Tongue (tissue), 2 donors: Measurements from ENCODE around the gene FAM180A. TPM values are rescaled to one million over a fixed set of nuclear protein-coding genes. Genes with fewer than 3 reads are reported as not detected.
"Not testable (repeated sequence)": the region's sequence is repeated elsewhere in the genome, so short reads cannot be mapped to it uniquely, and the experiment has no call there.

Experiments used
- DNase-seq: peaks from one replicate; pipeline ENCODE4 v3.0.0-alpha.2; 2015
- total RNA-seq: library from RNA; depleted of rRNA; stranded (reverse); fragments of >200 nt; gene quantifications from one replicate; pipeline ENCODE4 v1.2.3, GENCODE V29; 2014

FAM180A gene
- total RNA-seq, 1 donor from 2014 or later, result 1.4 TPM

- DNase-seq, result no peak
These were observed 6.7 kb downstream of the FAM180A start for GRCh38 chr7:135741905-135742304.

GRCh38 chr7:135740889-135741288 lies 7.7 kb downstream of the FAM180A start:
- no peak for DNase-seq

DNA sequence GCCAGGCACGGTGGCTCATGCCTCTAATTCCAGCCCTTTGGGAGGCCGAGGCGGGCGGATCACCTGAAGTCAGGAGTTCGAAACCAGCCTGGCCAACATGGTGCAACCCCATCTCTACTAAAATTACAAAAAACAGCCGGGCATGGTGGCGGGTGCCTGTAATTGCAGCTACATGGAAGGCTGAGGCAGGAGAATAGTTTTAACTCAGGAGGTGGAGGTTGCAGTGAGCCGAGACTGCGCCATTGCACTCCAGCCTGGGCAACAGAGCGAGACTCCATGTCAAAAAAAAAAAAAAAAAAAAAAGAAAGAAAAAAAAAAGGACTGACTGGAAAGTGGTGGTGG lies 11.3 kb downstream of the FAM180A start:
- not testable (repeated sequence) for DNase-seq

DNA sequence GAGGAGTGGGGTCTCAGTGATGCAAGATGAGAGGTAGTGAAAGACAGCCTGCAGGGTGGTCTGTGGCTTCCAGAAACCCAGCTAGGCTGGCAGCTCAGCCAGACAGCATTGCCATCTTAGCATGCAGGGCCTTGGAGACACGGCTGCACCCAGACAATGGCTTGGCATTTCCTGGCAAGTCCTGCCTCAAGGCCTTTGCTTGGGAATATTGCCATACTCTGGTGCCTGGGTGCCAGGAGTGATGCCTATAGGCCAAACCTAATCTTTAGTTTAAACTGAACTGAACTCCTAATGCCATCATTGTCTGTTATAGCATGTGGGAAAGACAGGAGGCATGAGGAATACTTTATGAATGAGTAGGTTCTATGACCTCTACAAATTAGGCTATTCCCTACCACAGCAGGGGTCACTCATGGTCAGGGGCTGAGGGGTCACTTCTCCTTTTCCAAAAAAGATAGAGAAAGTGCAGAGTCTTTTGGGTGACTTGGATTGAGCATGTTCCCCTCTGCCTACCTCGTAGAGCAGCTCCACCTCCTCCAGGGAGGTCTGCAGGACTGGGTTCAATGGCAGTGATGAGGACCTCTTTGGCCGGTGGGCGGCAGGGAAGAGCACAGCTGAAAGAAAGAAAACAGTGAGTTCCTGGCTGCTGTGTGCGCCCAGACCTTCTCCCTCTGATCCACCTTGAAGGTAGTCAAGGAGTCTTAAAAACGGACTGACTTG lies 11.9 kb downstream of the FAM180A start:
- no peak for DNase-seq

DNA sequence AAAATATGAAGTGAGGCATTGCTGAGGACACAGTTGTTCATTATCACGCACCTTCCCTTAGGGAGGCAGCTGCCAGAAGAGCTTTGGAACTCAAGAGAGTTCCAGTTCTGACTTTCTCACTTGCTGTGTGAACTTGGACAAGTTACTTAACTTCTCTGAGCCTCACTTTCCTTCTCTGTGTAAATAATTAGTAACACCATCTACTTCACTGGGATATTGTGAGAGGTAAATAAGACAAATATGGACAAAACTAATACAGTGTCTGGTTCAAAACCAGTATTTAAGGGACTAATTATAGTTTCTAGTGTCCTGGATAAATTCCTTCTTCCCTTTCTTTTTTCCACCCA lies 14.3 kb downstream of the FAM180A start:
- DNase-seq, result no peak

GRCh38 chr7:135733603-135734342 lies 14.8 kb downstream of the FAM180A start:
- DNase-seq, result no peak

DNA sequence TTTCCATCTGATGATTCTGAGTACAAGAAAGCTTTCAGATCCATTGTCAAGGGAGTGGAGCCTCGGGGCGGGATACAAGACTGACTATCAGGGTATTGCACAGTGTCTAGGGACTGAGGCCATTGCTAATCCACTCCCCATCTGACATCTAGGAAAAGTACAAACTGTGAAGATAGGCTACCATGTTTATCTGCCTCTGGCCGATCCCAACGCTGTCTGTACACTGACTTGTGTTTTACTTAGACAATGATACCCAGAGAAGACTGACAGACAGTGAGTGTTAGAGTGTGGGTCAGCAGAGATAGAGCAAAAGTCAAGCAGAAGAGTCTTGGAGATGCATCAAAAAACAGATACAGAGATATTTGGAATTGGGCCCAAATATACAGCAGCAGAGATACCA lies 17.5 kb downstream of the FAM180A start:
- no peak for DNase-seq

DNA sequence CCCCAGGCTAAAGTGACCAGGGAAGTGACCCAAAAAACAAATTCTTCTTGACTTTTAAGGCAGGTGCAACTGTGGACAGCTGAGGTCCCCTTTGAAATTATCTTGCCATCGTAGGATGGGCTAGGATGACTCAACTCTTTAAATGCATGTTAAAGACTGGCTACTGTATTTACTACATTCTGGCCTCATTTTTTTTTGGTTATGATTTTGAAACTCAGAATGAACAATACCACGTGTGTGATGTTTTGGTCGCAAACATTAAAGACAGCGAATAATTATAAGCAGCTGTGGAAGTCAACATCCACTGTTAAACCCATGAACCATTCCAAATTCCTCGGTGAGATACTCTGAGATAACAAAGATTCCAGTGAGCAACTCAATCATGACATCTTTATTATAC lies 19.4 kb downstream of the FAM180A start:
- no peak for DNase-seq

GRCh38 chr7:135728136-135728669 lies 20.4 kb downstream of the FAM180A start, which contains the start of gene SLC13A4:
Gene SLC13A4, minus strand, starts transcription at chr7:135728186. Its CDS starts 690 bp downstream, at chr7:135727496.
- no peak for DNase-seq

- no peak for DNase-seq
These were observed 21.5 kb downstream of the FAM180A start for GRCh38 chr7:135726911-135727673.

- DNase-seq, result peak; percentile 59
These were observed 22.3 kb downstream of the FAM180A start for GRCh38 chr7:135726276-135726788.

- no peak for DNase-seq
These were observed 25.2 kb downstream of the FAM180A start for GRCh38 chr7:135723411-135723810.

- no peak for DNase-seq
These were observed 27.3 kb downstream of the FAM180A start for GRCh38 chr7:135721198-135721820.

DNA sequence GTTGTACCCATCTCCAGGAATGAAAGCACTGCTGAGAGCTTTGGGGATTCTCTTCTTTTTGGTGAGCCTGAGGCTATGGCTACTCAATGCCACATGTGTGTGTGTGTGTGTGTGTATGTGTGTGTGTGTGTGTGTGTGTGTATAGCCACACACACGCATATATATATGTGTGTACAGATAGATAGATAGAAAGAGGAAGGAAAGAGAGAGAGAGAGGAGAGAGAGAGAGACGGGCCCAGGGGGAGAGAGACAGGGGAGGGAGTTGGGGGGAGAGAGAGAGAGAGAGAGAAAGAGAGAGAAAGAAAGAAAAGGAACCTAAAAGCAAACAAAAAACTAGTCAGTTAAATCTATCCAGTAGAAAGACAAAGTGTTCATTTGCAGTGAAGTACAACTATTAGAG lies 28.9 kb downstream of the FAM180A start:
- no peak for DNase-seq

DNA sequence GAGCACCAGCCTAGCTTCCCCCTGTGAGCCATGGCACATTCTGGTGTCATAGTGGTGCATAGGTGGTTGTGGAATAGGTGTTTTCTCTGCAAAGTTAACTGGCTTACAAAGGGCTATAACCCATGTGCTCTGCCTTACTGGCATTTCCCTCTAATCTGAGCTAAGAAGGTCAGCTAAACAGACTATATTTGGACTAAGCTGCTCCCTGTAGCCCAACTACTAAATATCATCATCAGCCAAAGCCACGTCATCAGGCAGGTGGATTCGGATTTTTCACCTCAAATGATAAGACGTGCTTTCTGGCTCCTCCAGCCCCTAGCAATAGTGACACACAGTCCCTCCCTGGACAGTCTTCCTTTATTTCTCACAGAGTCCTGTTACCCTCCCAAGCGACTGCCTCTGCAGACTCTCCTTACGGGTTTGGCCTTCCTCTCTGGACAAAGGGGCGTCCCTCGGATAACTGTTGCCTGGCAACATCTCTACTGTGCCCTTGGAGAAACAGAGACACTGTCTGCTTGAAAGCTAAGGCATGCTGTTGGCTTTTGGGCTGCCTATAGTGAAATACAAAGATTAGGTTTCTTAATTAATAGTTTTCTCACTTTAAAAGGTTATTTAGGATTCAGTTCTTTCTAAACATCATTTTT lies 29.7 kb downstream of the FAM180A start:
- no peak for DNase-seq

- no peak for DNase-seq
These were observed 30.4 kb downstream of the FAM180A start for GRCh38 chr7:135718219-135718618.

GRCh38 chr7:135717693-135718092 lies 30.9 kb downstream of the FAM180A start:
- no peak for DNase-seq

DNA sequence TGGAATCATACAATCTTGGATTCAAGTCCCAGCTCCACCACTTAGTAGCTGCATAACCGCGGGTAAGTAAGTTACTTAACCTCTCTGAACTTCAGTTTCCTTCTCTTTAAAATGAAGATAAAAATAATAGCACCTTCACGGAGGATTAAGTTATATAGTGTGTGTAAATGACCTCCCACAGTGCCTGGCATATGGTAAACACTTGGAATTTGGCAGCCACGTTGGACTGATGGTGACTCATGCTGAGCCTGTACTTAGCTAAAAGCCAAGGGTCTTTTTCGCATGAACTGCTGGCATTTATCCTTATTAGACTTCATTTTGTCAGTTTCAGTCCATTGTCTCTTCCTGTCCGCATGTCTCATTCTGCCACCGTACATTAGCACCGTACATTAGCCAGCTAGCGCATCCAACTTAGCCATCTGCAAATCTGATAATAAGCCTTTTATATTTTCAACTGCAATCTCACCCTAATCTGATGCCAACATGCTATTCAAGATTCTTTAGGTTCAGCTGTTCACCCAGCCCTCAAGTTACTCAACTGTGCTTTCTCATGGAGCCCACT lies 31.9 kb downstream of the FAM180A start:
- peak; percentile 81 for DNase-seq

DNA sequence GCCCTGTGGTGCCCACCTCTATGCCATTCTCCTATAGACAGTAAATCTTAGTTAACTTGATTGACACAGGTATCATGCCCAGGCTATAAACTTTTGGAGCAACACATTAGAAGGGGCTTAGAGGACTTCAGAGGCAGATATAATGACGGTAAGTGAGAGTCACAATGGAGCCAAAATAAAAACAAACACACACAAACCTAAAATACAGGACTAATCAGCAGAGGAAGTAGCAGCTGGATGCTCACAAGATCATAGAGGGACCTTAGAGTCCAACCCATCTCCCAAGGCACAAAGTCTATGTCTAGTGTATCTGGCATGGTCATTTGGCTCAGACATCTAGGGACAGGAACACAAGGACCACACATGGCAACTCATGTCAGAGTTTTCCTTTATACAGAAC lies 32.9 kb downstream of the FAM180A start:
- no peak for DNase-seq

DNA sequence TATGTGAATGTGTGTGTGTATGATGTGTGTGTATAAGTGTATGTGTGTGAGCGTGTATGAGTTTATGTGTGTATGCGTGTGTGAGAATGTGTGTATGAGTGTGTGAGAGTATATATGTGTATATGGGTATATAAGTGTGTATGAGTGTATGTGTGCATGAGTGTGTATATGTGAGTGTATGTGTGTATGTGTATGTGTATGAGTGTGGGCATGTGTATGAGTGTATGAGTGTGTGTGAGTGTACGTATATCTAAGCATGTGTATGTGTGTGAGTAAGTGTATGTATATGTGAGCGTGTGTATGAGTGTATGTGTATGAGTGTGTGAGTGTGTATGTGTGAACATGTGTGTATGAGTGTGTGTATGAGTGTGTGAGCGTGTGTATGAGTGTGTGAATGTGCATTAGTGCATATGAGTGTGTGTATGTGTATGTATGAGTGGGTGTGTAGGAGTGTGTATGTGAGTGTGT lies 33.5 kb downstream of the FAM180A start:
- DNase-seq, result no peak

- no peak for DNase-seq
These were observed 34.0 kb downstream of the FAM180A start for GRCh38 chr7:135714534-135715009.
